Esophagus muscularis mucosa (tissue), 3 donors: ENCODE measurements around the gene LIPJ.

Experiments
- POLR2A ChIP-seq: fragments of 450-650 bp; IDR thresholded peaks from one replicate; pipeline ENCODE4 v1.6.1; 2017; ENCODE audit warnings: antibody characterized with exemption, moderate library complexity, mild to moderate bottlenecking, low read depth
- TF ChIP-seq, protein P1 (sequence below), 3 experiments: fragments of 200-600 bp in 2 of 3; fragments of 450-650 bp in 1 of 3; sonication (generic) in 2 of 3; IDR thresholded peaks; one replicate each; pipeline ENCODE4 v1.5.1; 2017 to 2019; ENCODE audit warnings: antibody characterized with exemption in 3 of 3, mild to moderate bottlenecking in 2 of 3, moderate library complexity in 1 of 3

DNA sequence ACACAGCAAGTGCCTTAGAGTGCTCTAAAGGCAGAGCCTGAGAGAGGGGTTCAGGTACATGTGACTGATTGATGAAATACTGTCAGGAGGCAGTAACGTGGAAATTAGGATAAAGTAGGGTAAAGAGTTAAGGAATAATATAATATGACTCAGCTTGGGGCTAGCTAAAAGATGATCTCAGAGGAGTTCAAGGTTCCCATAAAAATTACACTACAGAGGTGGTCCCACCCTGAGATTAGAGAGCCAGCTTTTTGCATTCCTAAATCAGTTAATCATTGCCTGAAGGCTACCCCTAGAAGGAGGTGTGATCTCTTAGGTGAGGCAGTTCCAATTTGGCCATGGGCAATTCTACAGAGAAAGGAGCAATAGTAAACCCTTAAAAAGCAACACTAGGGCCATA, 5.8 kb downstream of the LIPJ start:
- TF ChIP-seq, protein P1, sequence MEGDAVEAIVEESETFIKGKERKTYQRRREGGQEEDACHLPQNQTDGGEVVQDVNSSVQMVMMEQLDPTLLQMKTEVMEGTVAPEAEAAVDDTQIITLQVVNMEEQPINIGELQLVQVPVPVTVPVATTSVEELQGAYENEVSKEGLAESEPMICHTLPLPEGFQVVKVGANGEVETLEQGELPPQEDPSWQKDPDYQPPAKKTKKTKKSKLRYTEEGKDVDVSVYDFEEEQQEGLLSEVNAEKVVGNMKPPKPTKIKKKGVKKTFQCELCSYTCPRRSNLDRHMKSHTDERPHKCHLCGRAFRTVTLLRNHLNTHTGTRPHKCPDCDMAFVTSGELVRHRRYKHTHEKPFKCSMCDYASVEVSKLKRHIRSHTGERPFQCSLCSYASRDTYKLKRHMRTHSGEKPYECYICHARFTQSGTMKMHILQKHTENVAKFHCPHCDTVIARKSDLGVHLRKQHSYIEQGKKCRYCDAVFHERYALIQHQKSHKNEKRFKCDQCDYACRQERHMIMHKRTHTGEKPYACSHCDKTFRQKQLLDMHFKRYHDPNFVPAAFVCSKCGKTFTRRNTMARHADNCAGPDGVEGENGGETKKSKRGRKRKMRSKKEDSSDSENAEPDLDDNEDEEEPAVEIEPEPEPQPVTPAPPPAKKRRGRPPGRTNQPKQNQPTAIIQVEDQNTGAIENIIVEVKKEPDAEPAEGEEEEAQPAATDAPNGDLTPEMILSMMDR (IDR thresholded peaks at IDR 0.05): no peak
- TF ChIP-seq POLR2A: no peak
